HG03432 (cell line): ENCODE measurements around the gene IFT81.
"Not testable (repeated sequence)": the region's sequence is repeated elsewhere in the genome, so short reads cannot be mapped to it uniquely, and the experiment has no call there.

ENCODE experiments used
- ATAC-seq: cut with Tn5 transposase; IDR thresholded peaks from one replicate; pipeline ENCODE4 v1.9.1; 2021; ENCODE audit warnings: mild to moderate bottlenecking, moderate library complexity; ENCODE audit not compliant: unreplicated experiment

The IFT81 gene

GRCh38 chr12:110199339-110200123 is 75.4 kb downstream of the IFT81 start:
- no peak for ATAC-seq

- no peak for ATAC-seq
Measured at GRCh38 chr12:110200124-110200417, 75.9 kb downstream of the IFT81 start.

- ATAC-seq, result no peak
Measured at GRCh38 chr12:110201995-110202394, 77.8 kb downstream of the IFT81 start.

GRCh38 chr12:110203546-110203945 is 79.4 kb downstream of the IFT81 start:
- no peak for ATAC-seq

GRCh38 chr12:110205931-110206330 is 81.8 kb downstream of the IFT81 start:
- no peak for ATAC-seq

- not testable (repeated sequence) for ATAC-seq
Measured at GRCh38 chr12:110211639-110212536, 87.7 kb downstream of the IFT81 start.

GRCh38 chr12:110217996-110218674 is 94.0 kb downstream of the IFT81 start:
- no peak for ATAC-seq

- ATAC-seq, result no peak
Measured at GRCh38 chr12:110222027-110222426, 97.9 kb downstream of the IFT81 start.

- ATAC-seq, result no peak
Measured at GRCh38 chr12:110222433-110222832, 98.3 kb downstream of the IFT81 start.

GRCh38 chr12:110223777-110224378 is 99.7 kb downstream of the IFT81 start:
- no peak for ATAC-seq

- ATAC-seq, result no peak
Measured at GRCh38 chr12:110224379-110225304, 100.5 kb downstream of the IFT81 start.

- ATAC-seq, result no peak
Measured at GRCh38 chr12:110227138-110227537, 103.0 kb downstream of the IFT81 start.

- not testable (repeated sequence) for ATAC-seq
Measured at GRCh38 chr12:110228348-110228747, 104.2 kb downstream of the IFT81 start.

GRCh38 chr12:110228756-110229155 is 104.6 kb downstream of the IFT81 start:
- ATAC-seq, result no peak

- ATAC-seq, result no peak
Measured at GRCh38 chr12:110229409-110229808, 105.3 kb downstream of the IFT81 start.

- ATAC-seq, result no peak
Measured at GRCh38 chr12:110230655-110231054, 106.5 kb downstream of the IFT81 start.

GRCh38 chr12:110233212-110233903 is 109.2 kb downstream of the IFT81 start:
- no peak for ATAC-seq

GRCh38 chr12:110234331-110234751 is 110.2 kb downstream of the IFT81 start:
- ATAC-seq, result no peak

- no peak for ATAC-seq
Measured at GRCh38 chr12:110234755-110235154, 110.6 kb downstream of the IFT81 start.
